Suprapubic skin (tissue), 4 donors: ENCODE data around the gene HECW1. TPM values are rescaled to one million over a fixed set of nuclear protein-coding genes. Genes with fewer than 3 reads are reported as not detected.

ENCODE experiments used
- DNase-seq, 2 donors: peaks; one replicate each; pipeline ENCODE4 v3.0.0-alpha.2; 2019; ENCODE audit warnings: low spot score in 2 of 2
- H3K27ac ChIP-seq: fragments of 200-600 bp; sonication (generic); one replicate; pipeline ENCODE4 v1.5.1; 2019
- H3K27me3 ChIP-seq: fragments of 200-600 bp; sonication (generic); one replicate; pipeline ENCODE4 v1.5.1; 2019
- H3K36me3 ChIP-seq: fragments of 200-600 bp; sonication (generic); one replicate; pipeline ENCODE4 v1.5.1; 2019
- H3K4me1 ChIP-seq: fragments of 200-600 bp; sonication (generic); one replicate; pipeline ENCODE4 v1.5.1; 2019
- H3K4me3 ChIP-seq: fragments of 200-600 bp; sonication (generic); one replicate; pipeline ENCODE4 v1.5.1; 2019; ENCODE audit warnings: mild to moderate bottlenecking
- H3K9me3 ChIP-seq: fragments of 200-600 bp; sonication (generic); one replicate; pipeline ENCODE4 v1.5.1; 2019
- EP300 ChIP-seq: sonication (generic); formaldehyde crosslinking; IDR thresholded peaks from one replicate; pipeline ENCODE4 v1.6.1; 2017; ENCODE audit warnings: antibody characterized with exemption
- POLR2A ChIP-seq, 2 donors: fragments of 450-650 bp; IDR thresholded peaks; one replicate each; pipeline ENCODE4 v1.6.1; 2017; ENCODE audit warnings: antibody characterized with exemption in 2 of 2, mild to moderate bottlenecking in 2 of 2, moderate library complexity in 2 of 2
- POLR2AphosphoS5 ChIP-seq, 3 donors: sonication (generic); formaldehyde crosslinking; IDR thresholded peaks; one replicate each; pipeline ENCODE4 v1.6.1; 2017; ENCODE audit warnings: antibody characterized with exemption in 3 of 3
- WGBS: methylation state at CpG from one replicate; pipeline ENCODE4 v1.1.5; 2018; 5-methylcytosine and 5-hydroxymethylcytosine counted together
- total RNA-seq, 4 donors: library from RNA; depleted of rRNA; stranded (reverse); fragments of >200 nt; gene quantifications; one replicate each; pipeline ENCODE4 v1.1.0, GENCODE V29; 2016
- TF ChIP-seq, protein P1 (sequence below), 2 donors: fragments of 200-600 bp in 1 of 2; fragments of 450-650 bp in 1 of 2; sonication (generic) in 1 of 2; IDR thresholded peaks; one replicate each; pipeline ENCODE4 v1.5.1; 2016 to 2019; ENCODE audit warnings: antibody characterized with exemption in 2 of 2, mild to moderate bottlenecking in 1 of 2, moderate library complexity in 1 of 2

HECW1 gene
- total RNA-seq, 4 donors from 2014 or later: 0.17 to 0.73 (median 0.32) TPM; not detected in 1

DNA sequence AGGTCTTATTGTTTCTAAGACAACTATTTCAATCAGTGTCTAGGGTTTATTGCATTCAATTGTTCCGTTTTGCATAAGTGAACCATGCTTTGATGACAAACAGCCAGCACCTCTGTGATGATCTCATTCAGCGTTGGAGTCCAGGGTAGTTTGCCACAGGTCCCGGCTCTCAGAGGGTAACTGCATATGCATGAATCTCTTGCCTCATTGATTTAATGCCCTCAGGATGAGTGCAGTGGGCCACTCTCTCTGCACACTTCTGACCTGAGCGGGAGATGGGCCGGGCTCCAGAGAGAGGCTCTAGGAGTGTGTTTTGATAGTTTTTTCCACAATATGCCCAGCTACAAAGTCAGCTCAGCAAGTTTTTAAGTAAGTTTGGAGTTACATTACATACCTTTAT lies 83.9 kb downstream of the HECW1 start:
- Histone ChIP-seq H3K4me3 (no peak overlapping the region), H3K36me3 (no peaks in the 10 kb centered on the region), H3K27ac (no peak overlapping the region), H3K9me3 (no peaks in the 10 kb centered on the region), H3K4me1 (no peaks in the 10 kb centered on the region), H3K27me3 (peaks cover 27% of the 10 kb centered on the region)
- no peak for DNase-seq
- no peak for TF ChIP-seq POLR2A (IDR thresholded peaks at IDR 0.05)
- TF ChIP-seq, protein P1, sequence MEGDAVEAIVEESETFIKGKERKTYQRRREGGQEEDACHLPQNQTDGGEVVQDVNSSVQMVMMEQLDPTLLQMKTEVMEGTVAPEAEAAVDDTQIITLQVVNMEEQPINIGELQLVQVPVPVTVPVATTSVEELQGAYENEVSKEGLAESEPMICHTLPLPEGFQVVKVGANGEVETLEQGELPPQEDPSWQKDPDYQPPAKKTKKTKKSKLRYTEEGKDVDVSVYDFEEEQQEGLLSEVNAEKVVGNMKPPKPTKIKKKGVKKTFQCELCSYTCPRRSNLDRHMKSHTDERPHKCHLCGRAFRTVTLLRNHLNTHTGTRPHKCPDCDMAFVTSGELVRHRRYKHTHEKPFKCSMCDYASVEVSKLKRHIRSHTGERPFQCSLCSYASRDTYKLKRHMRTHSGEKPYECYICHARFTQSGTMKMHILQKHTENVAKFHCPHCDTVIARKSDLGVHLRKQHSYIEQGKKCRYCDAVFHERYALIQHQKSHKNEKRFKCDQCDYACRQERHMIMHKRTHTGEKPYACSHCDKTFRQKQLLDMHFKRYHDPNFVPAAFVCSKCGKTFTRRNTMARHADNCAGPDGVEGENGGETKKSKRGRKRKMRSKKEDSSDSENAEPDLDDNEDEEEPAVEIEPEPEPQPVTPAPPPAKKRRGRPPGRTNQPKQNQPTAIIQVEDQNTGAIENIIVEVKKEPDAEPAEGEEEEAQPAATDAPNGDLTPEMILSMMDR (IDR thresholded peaks at IDR 0.05): no peak
- no peak for TF ChIP-seq EP300
- TF ChIP-seq POLR2AphosphoS5 (IDR thresholded peaks at IDR 0.05): no peak
- 58% methylated on average over 5 of the region's 5 CpGs for WGBS

DNA sequence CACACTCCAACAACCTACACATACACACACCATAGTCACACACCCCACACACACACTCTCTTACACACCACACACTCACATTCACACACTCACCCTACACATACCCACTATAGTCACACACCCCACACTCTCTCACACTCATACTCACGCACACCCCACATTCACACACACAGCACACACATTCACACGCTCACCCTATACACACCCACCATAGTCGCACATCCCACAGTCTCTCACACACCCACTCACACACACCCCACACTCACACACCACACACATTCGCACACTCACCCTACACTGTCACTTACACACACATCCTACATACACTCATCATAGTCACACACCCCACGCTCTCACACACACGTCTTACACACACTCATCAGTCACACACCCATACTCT lies 85.6 kb downstream of the HECW1 start:
- Histone ChIP-seq H3K4me1 (no peaks in the 10 kb centered on the region), H3K27ac (no peak overlapping the region), H3K4me3 (no peak overlapping the region), H3K9me3 (no peaks in the 10 kb centered on the region), H3K36me3 (no peaks in the 10 kb centered on the region), H3K27me3 (peaks cover 34% of the 10 kb centered on the region)
- TF ChIP-seq POLR2AphosphoS5 (IDR thresholded peaks at IDR 0.05) (no peak), POLR2A (IDR thresholded peaks at IDR 0.05) (no peak), EP300 (no peak)
- TF ChIP-seq, protein P1 (IDR thresholded peaks at IDR 0.05): no peak
- WGBS: 98% methylated on average over 6 of the region's 6 CpGs
- no peak for DNase-seq

DNA sequence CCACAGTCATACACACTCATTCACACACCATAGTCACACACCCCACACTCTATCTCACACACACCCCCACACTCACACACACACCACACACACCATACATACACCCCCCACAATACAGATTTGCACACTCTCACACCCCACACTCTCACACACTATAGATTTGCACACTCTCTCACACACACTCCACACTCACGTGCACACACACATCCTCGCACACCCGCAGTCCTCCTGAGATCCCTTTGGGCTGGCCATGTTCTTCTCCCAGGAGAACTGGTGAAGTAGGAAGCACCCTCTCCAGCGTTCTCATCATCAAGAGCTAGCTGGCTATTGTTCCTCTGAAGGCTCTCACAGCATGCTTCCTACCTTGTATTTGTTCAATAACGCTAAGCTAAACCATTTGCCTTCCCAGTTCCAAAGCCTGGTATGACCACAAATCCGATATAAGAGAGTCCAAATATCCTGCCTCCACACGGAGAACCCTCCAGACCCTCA lies 86.2 kb downstream of the HECW1 start:
- Histone ChIP-seq H3K27me3 (peaks cover 34% of the 10 kb centered on the region), H3K36me3 (no peaks in the 10 kb centered on the region), H3K9me3 (no peaks in the 10 kb centered on the region), H3K27ac (no peak overlapping the region), H3K4me1 (no peaks in the 10 kb centered on the region), H3K4me3 (no peak overlapping the region)
- TF ChIP-seq POLR2A (IDR thresholded peaks at IDR 0.05) (no peak), EP300 (no peak), POLR2AphosphoS5 (IDR thresholded peaks at IDR 0.05) (no peak)
- TF ChIP-seq, protein P1 (IDR thresholded peaks at IDR 0.05): no peak
- DNase-seq: no peak
- WGBS: 70% methylated on average over 7 of the region's 7 CpGs

DNA sequence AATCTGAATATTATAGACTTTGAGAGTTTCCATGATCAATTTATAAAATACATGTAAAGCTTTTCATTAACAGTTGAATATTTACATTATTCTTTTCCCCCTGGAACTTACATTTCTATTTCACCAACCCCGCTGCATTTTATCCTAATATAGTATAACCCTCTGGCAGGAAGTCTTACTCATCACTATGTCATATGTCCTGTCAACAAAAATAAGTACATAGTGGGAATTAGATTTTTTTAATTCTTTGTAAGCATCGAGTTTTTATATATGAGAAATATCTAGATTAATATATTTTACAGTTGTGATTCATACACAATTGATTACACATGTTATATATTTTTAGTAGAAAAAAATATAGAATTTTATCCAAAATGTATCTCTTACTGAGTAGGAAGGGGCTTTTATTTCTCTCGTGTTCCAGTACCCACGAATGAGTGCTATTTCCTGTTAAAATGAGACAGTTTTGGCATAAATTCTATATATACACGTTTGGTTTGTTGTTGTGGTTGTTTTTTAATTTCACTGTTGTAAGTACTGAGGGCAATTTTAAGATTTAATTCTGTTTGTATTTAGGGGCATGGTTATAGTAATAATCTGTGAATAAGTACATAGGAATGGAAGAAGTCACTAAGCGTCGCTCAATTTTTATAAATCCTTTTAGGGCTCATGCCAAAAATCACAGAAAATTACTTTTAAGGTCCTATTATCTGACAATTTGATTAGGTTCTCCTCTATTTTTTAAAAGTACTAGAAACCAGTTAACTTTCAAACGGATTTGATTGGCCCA lies 87.1 kb downstream of the HECW1 start:
- Histone ChIP-seq H3K36me3 (no peaks in the 10 kb centered on the region), H3K9me3 (no peaks in the 10 kb centered on the region), H3K27ac (no peak overlapping the region), H3K4me3 (no peak overlapping the region), H3K4me1 (no peaks in the 10 kb centered on the region), H3K27me3 (peaks cover 34% of the 10 kb centered on the region)
- TF ChIP-seq POLR2A (IDR thresholded peaks at IDR 0.05) (no peak), EP300 (no peak), POLR2AphosphoS5 (IDR thresholded peaks at IDR 0.05) (no peak)
- TF ChIP-seq, protein P1 (IDR thresholded peaks at IDR 0.05): no peak
- DNase-seq: no peak
- 48% methylated on average over 8 of the region's 8 CpGs for WGBS

DNA sequence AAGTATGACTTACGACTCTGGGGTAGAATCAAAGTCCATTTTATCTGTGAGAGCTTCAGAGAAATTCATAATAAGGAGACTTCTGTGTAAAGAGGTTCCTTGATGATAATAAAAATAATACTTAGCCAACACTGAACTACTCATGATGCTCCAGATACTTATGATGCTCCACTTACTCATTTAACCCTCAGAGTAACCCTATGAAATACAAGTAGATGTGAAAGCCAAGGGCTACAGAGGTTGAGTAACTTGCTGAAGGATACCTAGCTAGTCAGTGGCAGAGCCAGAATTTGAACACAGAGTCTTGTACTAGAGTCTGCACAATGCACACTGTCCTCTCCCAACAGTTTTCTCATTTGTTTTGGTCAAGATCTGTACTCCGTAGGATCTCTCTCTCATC lies 89.5 kb downstream of the HECW1 start:
- Histone ChIP-seq H3K9me3 (no peaks in the 10 kb centered on the region), H3K27ac (no peak overlapping the region), H3K36me3 (no peaks in the 10 kb centered on the region), H3K4me1 (no peaks in the 10 kb centered on the region), H3K4me3 (no peak overlapping the region), H3K27me3 (peaks cover 34% of the 10 kb centered on the region)
- DNase-seq: no peak
- TF ChIP-seq POLR2AphosphoS5 (IDR thresholded peaks at IDR 0.05) (no peak), POLR2A (IDR thresholded peaks at IDR 0.05) (no peak), EP300 (no peak)
- TF ChIP-seq, protein P1 (IDR thresholded peaks at IDR 0.05): no peak
- WGBS: 84% methylated on average over 2 of the region's 2 CpGs
